NCI-H2107 treated with DMSO at 0.1 percent for 48 hours (cell line): Measurements from ENCODE around the gene CPNE9.

Source experiments
- DNase-seq: peaks from one replicate; lab custom pipeline; 2025; ENCODE audit not compliant: unreplicated experiment; lab: John Stamatoyannopoulos, UW

CPNE9 gene, protein sequence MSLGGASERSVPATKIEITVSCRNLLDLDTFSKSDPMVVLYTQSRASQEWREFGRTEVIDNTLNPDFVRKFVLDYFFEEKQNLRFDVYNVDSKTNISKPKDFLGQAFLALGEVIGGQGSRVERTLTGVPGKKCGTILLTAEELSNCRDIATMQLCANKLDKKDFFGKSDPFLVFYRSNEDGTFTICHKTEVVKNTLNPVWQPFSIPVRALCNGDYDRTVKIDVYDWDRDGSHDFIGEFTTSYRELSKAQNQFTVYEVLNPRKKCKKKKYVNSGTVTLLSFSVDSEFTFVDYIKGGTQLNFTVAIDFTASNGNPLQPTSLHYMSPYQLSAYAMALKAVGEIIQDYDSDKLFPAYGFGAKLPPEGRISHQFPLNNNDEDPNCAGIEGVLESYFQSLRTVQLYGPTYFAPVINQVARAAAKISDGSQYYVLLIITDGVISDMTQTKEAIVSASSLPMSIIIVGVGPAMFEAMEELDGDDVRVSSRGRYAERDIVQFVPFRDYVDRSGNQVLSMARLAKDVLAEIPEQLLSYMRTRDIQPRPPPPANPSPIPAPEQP

DNA sequence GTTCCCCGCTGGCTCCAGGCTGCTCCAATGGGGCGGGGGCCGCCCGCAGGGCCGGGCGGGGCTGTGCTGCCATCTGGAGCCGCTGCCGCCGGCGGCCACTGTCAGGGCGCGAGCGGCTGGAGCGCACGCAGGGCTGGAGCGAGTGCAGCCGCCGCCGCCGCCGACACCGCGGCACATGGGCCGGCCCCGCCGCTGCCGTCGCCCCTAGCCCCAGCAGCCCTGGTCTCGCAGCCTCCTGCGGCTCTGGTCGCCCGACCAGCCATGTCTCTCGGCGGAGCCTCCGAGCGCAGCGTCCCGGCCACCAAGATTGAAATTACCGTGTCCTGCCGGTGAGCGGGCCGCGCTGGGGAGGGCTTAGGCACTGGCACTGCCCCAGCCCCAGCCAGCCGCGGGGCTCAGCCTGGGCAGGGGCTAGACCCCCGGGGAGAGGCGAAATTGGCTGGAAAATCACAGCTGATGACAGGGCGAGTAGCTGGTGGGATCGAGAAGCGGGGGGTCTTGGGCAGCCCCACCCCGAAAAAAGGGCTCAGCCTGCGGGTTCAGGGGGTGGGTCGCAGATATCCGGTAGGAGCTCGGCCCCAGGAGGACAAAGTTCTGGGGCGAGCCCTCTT is at the start of gene CPNE9:
TSS of gene CPNE9 (plus strand) at position 98 of the 611 bp plus-strand sequence. CDS start at position 262, 164 bp downstream.
- no peak for DNase-seq

DNA sequence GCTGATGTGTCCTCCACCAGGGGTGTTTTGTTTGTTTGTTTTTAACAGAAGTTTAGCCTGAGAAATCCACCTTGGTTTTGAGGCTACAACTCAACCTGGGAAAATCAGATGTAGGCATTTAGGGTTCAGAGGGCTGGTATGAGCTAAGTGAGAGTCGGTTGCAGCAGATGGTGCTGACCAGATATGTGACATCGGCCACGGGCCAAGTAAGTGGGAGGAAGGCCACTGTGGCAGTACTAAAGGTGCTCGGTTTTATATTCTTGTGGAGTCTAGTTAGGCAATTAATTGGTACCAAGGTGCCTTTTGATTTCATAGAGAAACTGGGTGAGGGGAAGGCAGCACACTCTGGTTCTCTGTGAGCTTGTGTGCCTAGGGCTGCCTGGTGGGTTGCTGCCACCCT is 43.8 kb upstream of the CPNE9 start:
- DNase-seq: no peak

DNA sequence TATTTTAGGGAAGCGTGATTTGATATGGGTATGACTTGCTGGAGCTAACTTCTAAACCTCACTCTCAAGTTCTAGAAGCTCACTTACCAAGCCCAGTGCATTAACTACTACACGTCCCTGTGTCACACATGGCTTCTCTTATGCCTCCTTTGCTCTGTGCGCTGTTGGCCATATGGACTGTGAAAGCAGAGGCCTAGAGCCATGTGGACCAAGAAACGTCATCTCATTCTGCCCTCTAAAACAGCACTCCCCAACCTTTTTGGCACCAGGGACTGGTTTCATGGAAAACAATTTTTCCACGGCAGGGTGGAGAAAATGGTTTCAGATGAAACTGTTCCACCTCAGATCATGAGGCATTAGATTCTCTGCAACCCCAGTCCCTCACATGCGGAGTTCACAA is 42.7 kb upstream of the CPNE9 start:
- DNase-seq: no peak

DNA sequence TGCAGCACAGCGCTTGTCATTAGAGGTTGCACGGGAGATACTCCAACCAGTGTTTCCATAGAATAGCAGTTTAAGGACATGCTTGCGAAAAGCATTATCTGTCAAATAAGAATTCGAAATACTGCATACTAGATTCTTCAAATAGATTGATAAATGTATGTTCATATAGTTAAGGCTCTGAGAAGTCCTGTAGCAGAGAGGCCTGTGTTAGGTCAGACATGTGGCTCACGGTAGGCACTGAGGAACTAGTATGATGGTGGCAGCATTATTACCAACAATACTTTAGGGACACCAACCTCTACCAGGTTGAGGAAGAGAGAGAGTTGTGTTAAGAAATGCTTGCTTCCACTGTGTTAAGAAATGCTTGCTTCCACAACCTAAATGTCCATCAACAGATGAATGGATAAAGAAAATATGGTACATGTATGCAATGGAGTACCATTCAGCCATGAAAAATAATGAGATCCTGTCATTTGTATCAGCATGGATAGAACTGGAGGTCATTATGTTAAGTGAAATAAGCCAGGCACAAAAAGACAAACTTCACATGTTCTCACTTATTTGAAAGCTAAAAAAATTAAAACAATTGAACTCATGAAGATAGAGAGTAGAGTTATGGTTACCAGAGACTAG is 39.4 kb upstream of the CPNE9 start:
- no peak for DNase-seq

DNA sequence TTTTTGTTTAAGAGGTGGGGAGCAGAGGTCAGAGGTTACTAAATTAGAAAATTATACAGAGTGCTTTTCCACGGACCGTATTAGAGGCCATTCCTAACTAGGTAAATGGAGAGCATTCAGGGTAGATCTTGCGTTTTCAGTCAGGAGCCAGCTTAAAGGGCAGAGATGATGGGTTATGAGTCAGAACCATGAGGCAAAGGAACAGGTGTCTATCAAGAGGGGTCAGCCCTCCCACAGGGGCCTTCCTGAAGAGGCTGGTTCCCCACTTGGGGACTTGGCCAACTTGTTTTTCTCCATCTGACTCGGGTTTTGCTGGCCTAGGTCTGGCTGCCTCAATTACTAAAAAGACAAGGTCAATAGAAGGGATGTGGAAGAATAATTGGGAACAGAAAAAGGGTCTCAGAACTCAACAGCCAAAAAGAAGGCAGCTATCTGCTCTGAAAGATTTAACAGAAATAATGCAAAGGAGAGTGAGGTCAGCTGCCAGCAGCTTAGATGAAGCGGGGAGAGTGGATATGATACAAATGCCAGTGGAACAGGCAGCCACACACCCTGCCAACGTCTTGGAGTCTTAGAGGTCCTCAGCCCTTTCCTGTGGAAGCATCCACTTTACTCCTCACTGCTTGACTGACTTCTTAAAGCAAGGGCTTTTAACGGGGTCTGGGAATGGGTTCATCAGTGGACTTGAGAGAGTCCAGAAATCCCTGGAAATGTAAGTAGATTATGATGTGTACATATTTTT is 36.8 kb upstream of the CPNE9 start:
- DNase-seq: no peak

DNA sequence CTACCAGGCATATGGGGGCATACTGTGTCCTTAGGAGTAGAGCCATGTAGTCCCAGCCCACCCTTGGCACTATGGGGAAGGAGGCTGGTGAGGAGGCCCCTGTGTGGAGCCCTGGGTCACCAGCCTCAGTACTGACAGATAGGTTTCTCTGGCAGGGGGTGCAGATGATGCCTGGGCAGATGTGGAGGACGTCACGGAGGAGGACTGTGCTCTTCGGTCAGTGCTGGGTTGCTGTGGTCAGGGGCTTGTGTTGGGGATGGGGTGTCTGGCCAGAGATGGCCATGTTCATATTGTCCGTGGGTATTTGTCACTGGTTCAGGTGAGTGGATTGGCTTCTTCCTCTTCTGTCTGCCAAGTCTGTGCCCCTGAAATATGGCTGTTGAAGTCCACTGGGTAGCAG is 34.4 kb upstream of the CPNE9 start:
- DNase-seq: no peak

DNA sequence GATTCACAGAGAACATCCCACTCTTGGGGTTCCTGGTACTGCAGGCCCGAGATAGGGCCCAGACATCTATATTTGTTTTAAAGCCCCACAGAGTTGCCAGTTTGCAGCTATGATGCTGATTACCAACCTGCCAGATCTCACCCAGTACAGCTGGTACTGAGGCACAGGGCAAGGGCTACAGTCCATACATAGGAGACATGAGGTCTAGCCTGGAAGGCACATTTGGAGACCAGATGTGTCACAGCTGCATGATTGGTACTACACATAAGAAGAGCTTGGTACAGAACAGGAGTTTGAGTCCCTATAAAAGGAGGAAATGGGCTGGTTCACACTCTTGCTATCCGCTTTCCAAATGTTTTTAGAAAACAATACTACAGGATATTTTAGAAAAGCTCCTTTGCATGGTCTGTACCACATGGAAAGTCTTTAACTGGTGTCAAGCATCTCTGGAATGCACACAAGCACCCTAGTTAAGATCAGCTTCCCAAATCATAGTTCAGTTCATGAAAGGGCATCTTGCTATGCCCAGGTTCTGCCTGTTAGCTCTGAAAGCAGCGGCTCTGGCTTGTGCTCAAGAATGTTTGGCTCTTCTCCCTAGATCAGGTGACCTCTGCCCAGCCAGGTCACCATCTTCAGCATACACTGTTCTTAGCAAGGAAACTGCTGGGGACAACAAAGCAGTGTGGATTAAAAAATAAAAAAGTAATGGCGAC is 33.8 kb upstream of the CPNE9 start:
- no peak for DNase-seq

DNA sequence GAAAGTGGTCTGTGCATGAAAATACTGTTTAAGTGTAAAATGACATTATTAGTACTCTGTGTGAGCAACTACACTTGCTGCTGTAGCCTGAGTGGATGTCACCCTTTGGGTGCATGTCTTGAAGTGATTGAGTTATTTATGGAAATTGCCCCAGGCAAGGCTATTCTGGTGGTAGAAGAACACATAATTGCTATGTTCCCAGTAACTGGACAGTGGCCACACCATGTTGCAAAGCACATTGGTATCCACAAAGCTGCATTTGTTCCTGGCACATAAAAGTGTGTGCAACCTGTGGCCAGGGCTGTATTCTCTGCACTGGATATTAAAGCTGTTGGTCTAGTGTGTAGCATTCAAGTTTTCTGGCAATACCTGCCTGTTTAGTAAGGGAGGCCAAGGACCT is 30.6 kb upstream of the CPNE9 start:
- DNase-seq: no peak

DNA sequence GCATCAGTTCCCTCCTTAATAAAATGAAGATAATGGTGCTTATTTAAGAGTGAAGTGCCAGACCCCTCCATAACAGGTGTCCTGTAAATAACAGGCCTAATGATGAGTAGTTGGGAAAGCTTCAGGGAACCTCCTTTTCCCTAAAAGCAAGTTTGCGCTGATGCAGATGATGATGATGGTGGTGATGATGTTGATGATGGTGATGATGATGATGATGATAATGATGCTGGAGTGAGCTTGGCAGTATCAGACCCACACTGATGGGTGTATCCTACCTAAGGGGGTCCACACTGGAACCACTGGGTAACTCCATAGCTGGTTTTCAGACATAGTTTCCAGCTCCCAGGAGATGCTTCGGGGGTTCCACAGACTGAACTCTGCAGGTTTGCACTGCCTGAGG is 29.9 kb upstream of the CPNE9 start:
- DNase-seq: no peak

DNA sequence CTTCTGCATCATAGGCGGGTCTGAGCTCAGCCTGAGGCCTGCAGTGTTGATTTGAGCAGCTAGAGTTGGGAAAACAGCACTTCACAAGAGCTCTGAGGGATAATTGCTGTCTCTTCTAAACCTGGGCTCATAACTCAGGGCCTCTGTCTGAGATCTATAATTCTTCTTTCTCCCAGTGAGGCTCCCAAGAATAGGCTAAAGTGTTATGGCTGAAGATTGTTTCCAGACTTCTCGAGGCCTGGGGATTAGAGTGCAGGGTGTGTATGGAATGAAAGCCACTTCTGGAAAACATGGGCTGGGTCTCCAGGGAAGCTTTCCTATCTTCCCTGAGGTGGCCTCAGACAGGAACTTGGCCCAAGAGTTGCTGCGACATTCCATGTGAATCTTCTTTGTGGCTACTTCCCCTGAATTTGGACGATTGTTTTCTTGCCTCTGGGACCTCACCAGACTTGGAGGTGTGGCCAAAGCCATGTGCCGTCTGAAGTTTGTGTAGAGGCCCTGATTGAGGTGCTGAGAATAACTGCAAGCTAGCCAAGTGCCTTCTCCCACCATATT is 27.8 kb upstream of the CPNE9 start:
- no peak for DNase-seq

DNA sequence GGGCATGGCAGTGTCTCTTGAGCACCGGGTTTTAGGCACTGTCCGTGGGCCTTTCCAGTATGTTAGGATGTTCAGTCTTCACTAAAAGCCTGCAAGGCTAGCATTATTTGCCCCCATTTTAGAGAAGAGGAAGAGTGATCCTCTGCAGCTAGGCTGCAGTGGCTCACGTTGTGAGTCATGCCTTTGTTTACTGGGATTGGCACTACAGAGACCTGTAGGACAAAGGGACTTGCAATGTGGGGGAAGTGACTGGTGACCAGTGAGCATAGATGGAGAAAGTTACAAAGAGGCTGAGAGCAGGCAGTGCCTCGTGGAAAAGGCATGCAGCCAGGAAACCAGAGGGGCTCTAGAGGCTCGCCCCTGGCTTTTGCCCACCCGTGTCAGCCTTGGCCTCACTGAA is 26.8 kb upstream of the CPNE9 start:
- no peak for DNase-seq

DNA sequence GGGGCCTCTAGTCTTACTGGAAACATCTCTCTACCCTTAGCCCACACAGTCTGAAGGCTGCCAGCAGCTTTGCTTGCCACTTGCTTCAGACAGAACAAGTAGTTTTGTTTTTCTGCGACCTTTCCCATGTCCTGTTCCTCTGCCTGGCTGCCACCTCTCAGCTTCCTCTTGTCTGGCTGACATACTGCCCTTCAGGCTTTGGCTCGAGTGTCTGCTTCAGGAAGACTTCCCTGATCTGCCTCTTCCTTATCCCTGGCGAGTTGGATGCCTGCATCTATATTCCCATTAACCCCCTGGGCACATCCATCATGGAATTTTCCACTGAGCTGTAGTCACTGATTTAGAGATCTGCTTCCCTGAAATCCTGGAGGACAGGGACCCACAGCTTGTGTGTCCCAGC is 25.1 kb upstream of the CPNE9 start:
- no peak for DNase-seq

DNA sequence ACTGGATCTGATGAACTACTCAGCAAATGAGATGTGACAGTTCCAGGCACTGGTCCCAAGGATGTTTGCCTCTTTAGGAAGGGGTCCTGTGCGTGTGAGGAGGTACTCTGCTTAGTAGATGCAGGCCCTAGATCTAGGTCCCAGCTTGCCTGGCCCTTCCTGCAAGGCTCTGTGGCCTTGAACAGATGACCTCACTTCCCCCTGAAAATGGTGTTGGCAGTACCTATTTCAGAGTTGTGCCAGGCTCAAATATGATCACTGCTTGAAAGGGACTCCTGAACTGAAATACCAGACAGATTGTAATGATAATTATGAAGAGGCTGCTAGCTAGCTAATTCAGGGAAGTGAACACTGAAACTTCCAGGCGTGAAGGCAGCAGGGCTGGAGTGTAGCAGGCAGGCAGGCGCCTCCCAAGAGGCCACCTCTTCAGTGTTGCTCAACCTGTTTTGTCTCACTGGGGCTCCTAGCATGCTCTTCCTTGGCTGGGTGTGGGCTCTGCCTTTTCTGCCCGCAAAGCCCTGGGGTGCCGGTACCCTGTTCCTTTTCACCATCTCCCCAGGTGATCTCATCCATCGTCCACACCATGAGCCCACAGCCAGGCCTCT is 24.1 kb upstream of the CPNE9 start:
- no peak for DNase-seq

DNA sequence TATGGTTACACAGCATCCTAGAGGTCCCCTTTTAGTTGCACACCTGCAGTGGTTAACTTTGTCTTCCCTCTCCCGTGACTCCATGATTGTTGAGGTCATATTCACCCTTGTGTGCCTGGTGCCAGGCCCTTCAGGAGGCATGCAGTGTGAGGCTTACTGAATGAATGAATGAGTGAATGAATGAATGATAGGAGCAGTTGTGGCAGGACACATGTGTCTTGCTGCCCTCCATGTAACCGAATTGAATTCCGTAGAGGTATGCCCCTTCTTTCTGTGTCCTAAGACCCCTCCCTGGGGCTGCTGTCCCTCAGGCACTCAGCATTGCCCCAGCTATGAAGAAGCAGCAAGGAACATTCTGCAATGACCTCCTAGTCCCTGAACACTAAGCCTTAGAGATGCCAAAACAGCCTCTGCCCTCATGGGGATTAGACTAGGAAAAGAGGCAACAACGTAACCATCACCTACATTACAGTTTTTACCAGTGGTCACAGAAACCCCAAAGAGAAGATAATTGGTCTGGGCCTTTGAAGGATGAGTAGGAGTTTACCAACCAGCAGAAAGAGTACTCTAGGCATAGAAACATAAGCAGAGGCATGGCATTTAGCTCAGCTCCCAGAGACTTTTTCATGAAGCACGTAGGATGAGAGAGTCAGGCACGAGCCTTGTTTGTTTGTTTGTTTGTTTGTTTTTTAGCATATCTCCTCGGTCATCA is 22.5 kb upstream of the CPNE9 start:
- no peak for DNase-seq

DNA sequence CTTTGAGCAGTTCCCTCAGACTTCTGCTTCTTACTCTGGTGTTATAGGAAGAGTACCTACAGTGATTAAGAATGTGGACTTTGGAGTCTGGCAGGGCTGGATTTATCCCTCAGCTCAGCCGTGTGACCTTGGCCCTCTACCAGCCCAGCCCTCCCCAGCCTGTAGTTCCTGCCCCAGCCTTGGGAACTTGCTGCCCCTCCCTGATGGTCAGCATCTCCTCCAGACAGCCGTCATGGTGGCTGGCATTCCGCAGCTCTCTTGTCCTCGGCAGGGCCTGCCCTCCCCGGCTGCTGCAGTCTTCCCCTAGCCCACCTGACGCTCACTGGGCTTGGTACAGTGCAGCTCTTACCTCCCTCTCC is 21.9 kb upstream of the CPNE9 start:
- no peak for DNase-seq

DNA sequence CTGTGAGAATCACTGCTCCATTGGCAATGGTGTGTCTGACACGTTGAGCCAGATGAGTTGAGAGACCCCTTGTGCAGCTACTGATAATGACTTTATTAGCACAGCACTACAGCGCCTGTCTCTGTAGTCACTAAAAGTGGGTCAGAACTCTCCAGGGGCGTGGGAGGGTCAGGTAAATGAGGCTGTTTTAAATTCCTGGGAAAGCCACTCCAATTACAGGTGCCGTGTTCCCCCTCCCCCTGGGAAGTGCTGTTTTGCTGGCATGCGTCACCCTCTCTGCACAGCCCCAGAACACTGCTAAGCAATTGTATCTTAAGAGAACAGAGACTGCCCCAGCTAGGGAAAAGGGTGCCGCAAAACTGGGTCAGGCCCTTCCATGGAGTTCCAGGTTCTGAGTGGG is 21.5 kb upstream of the CPNE9 start:
- no peak for DNase-seq

DNA sequence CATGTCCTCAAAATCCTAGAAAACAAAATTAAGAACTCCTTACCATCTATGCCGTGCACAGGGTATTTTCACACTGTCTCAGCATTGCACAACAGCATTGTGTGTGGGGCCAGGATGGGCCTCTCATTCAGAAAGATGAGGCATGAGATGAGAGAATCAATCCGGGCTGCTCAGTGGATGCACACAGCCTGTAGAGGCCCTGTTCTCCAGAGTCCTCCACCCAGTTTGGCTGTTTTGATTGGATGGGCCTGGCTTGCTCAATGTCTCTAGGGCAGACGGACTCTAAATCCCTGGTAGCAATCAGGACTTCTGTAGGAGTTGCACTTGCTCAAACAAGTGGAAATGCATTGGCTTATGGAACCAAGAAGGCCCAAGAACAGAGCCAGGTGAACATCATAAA is 20.2 kb upstream of the CPNE9 start:
- DNase-seq: no peak

DNA sequence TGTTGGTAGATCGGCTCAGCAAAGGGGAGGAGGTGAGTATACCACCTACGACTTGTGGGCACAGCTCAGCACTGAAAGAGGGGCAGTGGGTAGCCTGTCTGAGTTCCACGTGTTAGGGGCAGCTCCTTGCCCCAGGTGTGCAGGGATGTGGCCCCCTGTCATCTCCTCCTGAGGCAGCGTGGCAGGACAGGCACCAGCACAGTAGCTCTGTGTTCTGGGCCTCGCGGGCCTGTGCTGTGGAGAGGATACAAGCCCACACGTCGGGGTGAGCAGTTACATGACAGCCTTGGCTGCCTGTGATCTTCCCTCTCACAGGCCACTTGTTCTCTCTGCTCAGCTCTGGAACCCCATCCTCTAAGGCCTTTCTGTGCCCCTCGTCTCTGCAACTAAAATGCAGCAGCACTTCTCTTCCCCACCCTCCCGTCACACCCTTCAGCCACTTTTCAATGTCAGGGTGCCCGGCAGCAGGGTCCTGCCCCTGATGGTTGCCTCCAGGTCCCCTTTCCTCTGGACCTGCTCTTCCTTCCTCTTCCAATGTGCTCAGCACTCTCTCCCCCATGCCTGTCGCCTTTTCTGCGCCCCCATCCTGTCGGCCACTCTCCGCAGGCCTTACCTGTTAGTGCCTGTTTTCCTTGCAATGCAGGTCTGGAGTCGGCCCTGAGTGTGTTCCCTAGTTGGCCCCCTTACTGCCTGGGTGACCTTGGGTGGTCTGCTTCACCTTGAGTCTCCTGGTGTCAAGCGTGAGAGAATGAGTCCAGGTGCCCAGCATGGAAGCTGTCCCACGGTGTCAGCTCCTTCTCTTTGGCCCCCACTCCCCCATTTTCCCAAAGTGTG is 18.2 kb upstream of the CPNE9 start:
- DNase-seq: no peak
